T-helper 1 cell treated with Interleukin-12 subunit alpha and Interleukin-12 subunit beta and Interleukin-4 antibody, amounts not matched to agents 30 μg/mL and 1 μg/mL, for 36 hours (primary cell): ENCODE data around the gene TCP1.
"Not testable (repeated sequence)": the region's sequence is repeated elsewhere in the genome, so short reads cannot be mapped to it uniquely, and the experiment has no call there.

Experiments used
- H3K27ac Mint-ChIP-seq: one replicate; pipeline ENCODE4 v1.8.0; 2021; ENCODE audit warnings: mild to moderate bottlenecking, mixed read lengths
- H3K27me3 Mint-ChIP-seq: one replicate; pipeline ENCODE4 v1.8.0; 2021; ENCODE audit warnings: low read depth, mixed read lengths
- H3K36me3 Mint-ChIP-seq: one replicate; pipeline ENCODE4 v1.8.0; 2021; ENCODE audit warnings: low read depth, mixed read lengths
- H3K4me1 Mint-ChIP-seq: one replicate; pipeline ENCODE4 v1.8.0; 2021; ENCODE audit warnings: low read depth, mixed read lengths
- H3K4me3 Mint-ChIP-seq: one replicate; pipeline ENCODE4 v1.8.0; 2021; ENCODE audit warnings: mild to moderate bottlenecking, moderate library complexity, mixed read lengths
- H3K9me3 Mint-ChIP-seq: one replicate; pipeline ENCODE4 v1.8.0; 2021; ENCODE audit warnings: mixed read lengths

TCP1 gene

GRCh38 chr6:159748127-159748526 is 41.3 kb downstream of the TCP1 start:
- not testable (repeated sequence) for H3K4me3 Mint-ChIP-seq, H3K9me3 Mint-ChIP-seq, H3K4me1 Mint-ChIP-seq, H3K27me3 Mint-ChIP-seq
- peak overlapping the region; percentile 19 for H3K27ac Mint-ChIP-seq
- H3K36me3 Mint-ChIP-seq, result peaks cover 49% of the 10 kb centered on the region

DNA sequence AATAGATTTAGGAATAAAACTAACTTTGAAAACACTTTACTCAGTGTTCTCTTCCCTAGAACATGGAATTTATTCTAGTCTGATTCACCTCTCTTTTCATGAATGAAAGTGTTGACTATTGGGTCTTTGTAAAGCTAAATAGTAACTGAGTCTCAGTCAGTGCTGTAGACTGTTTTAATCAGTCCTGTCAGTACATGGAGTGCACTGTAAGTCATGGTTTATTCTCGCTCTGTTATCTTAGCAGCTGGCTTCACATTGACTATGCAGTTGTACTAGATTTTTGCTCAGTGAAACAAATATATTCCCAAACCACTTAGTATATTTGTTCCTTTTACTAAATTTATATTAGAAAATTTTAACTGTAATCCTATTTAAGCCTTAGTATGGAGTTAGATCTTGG is 42.6 kb downstream of the TCP1 start:
- Mint-ChIP-seq H3K4me3 (no peak overlapping the region), H3K27ac (no peak overlapping the region), H3K9me3 (no peaks in the 10 kb centered on the region), H3K27me3 (no peaks in the 10 kb centered on the region), H3K36me3 (peaks cover 50% of the 10 kb centered on the region), H3K4me1 (peaks cover 10% of the 10 kb centered on the region)

GRCh38 chr6:159745081-159745480 is 44.3 kb downstream of the TCP1 start:
- H3K4me3 Mint-ChIP-seq, result no peak overlapping the region
- H3K4me1 Mint-ChIP-seq, result peaks cover 17% of the 10 kb centered on the region
- H3K36me3 Mint-ChIP-seq, result peaks cover 57% of the 10 kb centered on the region
- H3K9me3 Mint-ChIP-seq, result no peaks in the 10 kb centered on the region
- H3K27me3 Mint-ChIP-seq, result no peaks in the 10 kb centered on the region
- H3K27ac Mint-ChIP-seq, result no peak overlapping the region

DNA sequence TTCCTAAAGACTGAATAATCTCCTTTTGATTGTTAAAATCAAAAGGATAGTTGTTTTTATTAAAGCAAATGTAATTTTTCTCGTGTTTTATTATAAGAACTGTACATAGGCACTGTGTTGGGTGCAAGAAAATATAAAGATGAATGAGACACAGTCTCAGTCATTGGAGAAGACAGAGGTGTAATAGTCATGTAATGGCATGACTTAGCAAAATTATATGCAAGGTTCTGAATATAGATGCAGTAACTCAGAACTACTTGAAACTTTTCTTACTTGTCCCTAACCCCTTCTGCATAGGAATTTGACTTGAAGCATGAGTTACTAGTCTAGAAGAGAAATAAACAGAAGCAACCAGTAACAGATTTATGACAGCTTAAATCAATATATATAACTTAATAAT is 47.2 kb downstream of the TCP1 start:
- Mint-ChIP-seq H3K27ac (no peak overlapping the region), H3K36me3 (peaks cover 50% of the 10 kb centered on the region), H3K27me3 (no peaks in the 10 kb centered on the region), H3K4me3 (no peak overlapping the region), H3K4me1 (peaks cover 28% of the 10 kb centered on the region), H3K9me3 (no peaks in the 10 kb centered on the region)

- Mint-ChIP-seq H3K9me3 (no peaks in the 10 kb centered on the region), H3K4me1 (peaks cover 22% of the 10 kb centered on the region), H3K4me3 (no peak overlapping the region), H3K27me3 (no peaks in the 10 kb centered on the region), H3K36me3 (peaks cover 32% of the 10 kb centered on the region), H3K27ac (no peak overlapping the region)
Observed at GRCh38 chr6:159739341-159739740, 50.1 kb downstream of the TCP1 start.

DNA sequence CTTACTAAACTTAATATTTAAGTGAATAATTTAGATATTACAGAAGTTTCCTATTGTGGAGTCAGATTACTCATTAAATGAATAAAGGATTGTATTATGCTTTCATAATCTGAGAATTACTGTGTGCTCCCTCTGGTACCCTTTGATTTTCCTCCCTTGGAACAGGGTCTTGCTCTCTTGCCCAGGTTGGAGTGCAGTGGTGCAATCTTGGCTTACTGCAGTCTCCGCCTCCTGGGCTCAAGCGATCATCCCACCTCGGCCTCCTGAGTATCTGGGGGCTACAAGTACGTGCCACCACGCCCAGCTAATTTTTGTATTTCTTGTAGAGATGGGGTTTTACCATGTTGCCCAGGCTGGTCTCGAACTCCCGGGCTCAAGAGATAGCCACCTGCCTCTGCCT is 52.5 kb downstream of the TCP1 start:
- peaks cover 27% of the 10 kb centered on the region for H3K4me1 Mint-ChIP-seq
- H3K27ac Mint-ChIP-seq, result no peak overlapping the region
- no peaks in the 10 kb centered on the region for H3K9me3 Mint-ChIP-seq
- H3K36me3 Mint-ChIP-seq, result peaks cover 22% of the 10 kb centered on the region
- no peaks in the 10 kb centered on the region for H3K27me3 Mint-ChIP-seq
- H3K4me3 Mint-ChIP-seq, result no peak overlapping the region

- not testable (repeated sequence) for H3K27me3 Mint-ChIP-seq, H3K4me3 Mint-ChIP-seq, H3K9me3 Mint-ChIP-seq, H3K27ac Mint-ChIP-seq
- H3K4me1 Mint-ChIP-seq, result peaks cover 38% of the 10 kb centered on the region
- H3K36me3 Mint-ChIP-seq, result peaks cover 19% of the 10 kb centered on the region
Observed at GRCh38 chr6:159733395-159733794, 56.0 kb downstream of the TCP1 start.

DNA sequence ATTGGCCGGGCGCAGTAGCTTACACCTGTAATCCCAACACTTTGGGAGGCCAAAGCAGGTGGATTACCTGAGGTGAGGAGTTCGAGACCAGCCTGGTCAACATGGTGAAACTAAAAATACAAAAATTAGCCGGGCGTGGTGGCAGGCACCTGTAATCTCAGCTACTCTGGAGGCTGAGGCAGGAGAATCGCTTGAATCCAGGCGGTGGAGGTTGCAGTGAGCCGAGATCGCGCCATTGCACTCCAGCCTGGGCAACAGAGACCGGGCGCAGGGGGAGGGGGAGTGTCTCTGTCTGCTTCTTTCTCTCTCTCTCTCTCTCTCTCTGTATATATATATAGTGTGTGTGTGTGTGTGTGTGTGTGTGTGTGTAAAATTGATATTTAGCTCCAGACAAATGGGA is 56.9 kb downstream of the TCP1 start:
- not testable (repeated sequence) for H3K27ac Mint-ChIP-seq, H3K4me3 Mint-ChIP-seq, H3K9me3 Mint-ChIP-seq, H3K27me3 Mint-ChIP-seq
- peaks cover 32% of the 10 kb centered on the region for H3K4me1 Mint-ChIP-seq
- peaks cover 20% of the 10 kb centered on the region for H3K36me3 Mint-ChIP-seq

- Mint-ChIP-seq H3K9me3 (no peaks in the 10 kb centered on the region), H3K4me1 (peaks cover 39% of the 10 kb centered on the region), H3K36me3 (peaks cover 24% of the 10 kb centered on the region), H3K4me3 (peak overlapping the region; percentile 34), H3K27ac (no peak overlapping the region), H3K27me3 (no peaks in the 10 kb centered on the region)
Observed at GRCh38 chr6:159730332-159730676, 59.1 kb downstream of the TCP1 start.

DNA sequence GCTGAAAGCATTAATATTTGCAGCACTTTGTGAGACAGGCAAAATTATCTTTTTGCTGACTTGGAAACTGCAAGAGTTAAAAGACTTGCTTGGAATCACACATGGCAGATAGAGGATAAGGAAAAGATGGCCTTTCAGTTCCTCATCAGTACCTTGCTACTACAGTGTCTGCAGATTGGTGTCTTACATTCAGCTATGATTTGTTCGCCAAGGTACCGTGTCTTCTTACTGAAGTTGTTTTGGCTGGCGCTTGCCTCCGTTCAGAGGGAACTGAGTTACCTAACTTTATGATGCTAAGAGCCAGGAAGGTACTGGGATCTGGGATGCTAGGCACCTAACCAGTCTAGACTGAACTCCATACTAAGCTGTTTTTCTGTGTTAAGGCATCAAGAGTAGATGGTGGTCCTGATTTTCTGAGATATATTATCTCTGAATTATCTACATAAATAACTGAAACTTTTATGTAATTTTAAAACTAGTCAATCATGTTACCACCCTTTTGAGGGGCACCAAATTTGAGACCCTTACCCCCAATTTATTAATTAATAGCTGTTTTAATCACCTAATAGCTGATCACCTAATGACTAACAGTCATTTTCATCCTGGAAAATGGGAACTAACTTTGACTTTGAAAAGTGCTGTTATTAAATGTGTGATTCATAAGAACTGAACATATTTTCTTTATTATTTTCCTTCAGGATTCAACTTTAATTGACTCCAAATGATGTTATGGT is 59.6 kb downstream of the TCP1 start:
- no peaks in the 10 kb centered on the region for H3K27me3 Mint-ChIP-seq
- H3K27ac Mint-ChIP-seq, result peak overlapping the region; percentile 20
- H3K9me3 Mint-ChIP-seq, result no peaks in the 10 kb centered on the region
- peak overlapping the region; percentile 90 for H3K4me3 Mint-ChIP-seq
- H3K36me3 Mint-ChIP-seq, result peaks cover 24% of the 10 kb centered on the region
- H3K4me1 Mint-ChIP-seq, result peaks cover 41% of the 10 kb centered on the region

GRCh38 chr6:159728531-159728964 is 60.9 kb downstream of the TCP1 start:
- Mint-ChIP-seq H3K4me3 (peak overlapping the region; percentile 90), H3K36me3 (peaks cover 31% of the 10 kb centered on the region), H3K27me3 (no peaks in the 10 kb centered on the region), H3K27ac (peak overlapping the region; percentile 91), H3K4me1 (peaks cover 39% of the 10 kb centered on the region), H3K9me3 (no peaks in the 10 kb centered on the region)
